ENCODE data around the gene SLC13A1. TPM values are rescaled to one million over a fixed set of nuclear protein-coding genes. Genes with fewer than 3 reads are reported as not detected.

Gene SLC13A1
- total RNA-seq, 1 experiment from 2014 or later: 0.04 TPM

DNA sequence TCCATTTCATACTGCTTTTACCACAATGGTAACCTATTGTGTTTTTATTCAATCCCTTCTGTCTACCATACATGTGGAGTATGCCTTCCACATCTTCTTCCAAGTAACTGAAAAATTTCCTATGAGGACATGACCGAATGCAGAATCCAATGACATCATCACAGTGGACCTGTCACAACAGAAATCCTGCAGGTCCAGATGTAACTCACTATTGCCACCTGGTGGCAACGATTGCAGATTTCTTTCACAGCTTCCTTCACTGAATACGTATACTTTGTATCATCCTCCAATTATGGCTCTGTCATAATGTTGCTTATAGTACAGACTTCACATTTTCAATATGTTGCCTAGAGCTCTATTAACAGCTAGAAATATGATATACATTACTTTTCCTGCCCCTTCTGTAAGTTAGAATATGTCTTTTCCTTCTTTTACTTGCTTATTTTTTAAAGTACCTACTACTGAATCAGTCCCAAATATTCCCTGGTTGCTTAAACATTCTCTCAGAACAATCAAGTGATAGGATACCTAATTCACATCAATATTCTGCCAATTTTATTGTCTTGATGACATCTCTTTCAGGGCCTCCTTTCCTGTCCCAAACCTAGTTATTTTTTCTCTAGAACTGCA, 45.4 kb downstream of the SLC13A1 start:
- no peaks in the 10 kb centered on the region for H3K27me3 Mint-ChIP-seq (ENCODE audit: low read depth)
- ATAC-seq: peak; percentile 83
- DNase-seq (ENCODE audit: low spot score): peak; percentile 77
- TF ChIP-seq, protein P1, sequence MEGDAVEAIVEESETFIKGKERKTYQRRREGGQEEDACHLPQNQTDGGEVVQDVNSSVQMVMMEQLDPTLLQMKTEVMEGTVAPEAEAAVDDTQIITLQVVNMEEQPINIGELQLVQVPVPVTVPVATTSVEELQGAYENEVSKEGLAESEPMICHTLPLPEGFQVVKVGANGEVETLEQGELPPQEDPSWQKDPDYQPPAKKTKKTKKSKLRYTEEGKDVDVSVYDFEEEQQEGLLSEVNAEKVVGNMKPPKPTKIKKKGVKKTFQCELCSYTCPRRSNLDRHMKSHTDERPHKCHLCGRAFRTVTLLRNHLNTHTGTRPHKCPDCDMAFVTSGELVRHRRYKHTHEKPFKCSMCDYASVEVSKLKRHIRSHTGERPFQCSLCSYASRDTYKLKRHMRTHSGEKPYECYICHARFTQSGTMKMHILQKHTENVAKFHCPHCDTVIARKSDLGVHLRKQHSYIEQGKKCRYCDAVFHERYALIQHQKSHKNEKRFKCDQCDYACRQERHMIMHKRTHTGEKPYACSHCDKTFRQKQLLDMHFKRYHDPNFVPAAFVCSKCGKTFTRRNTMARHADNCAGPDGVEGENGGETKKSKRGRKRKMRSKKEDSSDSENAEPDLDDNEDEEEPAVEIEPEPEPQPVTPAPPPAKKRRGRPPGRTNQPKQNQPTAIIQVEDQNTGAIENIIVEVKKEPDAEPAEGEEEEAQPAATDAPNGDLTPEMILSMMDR (IDR thresholded peaks at IDR 0.05): peak; percentile 75
- TF ChIP-seq, protein P2, sequence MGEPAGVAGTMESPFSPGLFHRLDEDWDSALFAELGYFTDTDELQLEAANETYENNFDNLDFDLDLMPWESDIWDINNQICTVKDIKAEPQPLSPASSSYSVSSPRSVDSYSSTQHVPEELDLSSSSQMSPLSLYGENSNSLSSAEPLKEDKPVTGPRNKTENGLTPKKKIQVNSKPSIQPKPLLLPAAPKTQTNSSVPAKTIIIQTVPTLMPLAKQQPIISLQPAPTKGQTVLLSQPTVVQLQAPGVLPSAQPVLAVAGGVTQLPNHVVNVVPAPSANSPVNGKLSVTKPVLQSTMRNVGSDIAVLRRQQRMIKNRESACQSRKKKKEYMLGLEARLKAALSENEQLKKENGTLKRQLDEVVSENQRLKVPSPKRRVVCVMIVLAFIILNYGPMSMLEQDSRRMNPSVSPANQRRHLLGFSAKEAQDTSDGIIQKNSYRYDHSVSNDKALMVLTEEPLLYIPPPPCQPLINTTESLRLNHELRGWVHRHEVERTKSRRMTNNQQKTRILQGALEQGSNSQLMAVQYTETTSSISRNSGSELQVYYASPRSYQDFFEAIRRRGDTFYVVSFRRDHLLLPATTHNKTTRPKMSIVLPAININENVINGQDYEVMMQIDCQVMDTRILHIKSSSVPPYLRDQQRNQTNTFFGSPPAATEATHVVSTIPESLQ (CRISPR knock-in tag; IDR thresholded peaks at IDR 0.05): no peak
- TF ChIP-seq, protein P3, sequence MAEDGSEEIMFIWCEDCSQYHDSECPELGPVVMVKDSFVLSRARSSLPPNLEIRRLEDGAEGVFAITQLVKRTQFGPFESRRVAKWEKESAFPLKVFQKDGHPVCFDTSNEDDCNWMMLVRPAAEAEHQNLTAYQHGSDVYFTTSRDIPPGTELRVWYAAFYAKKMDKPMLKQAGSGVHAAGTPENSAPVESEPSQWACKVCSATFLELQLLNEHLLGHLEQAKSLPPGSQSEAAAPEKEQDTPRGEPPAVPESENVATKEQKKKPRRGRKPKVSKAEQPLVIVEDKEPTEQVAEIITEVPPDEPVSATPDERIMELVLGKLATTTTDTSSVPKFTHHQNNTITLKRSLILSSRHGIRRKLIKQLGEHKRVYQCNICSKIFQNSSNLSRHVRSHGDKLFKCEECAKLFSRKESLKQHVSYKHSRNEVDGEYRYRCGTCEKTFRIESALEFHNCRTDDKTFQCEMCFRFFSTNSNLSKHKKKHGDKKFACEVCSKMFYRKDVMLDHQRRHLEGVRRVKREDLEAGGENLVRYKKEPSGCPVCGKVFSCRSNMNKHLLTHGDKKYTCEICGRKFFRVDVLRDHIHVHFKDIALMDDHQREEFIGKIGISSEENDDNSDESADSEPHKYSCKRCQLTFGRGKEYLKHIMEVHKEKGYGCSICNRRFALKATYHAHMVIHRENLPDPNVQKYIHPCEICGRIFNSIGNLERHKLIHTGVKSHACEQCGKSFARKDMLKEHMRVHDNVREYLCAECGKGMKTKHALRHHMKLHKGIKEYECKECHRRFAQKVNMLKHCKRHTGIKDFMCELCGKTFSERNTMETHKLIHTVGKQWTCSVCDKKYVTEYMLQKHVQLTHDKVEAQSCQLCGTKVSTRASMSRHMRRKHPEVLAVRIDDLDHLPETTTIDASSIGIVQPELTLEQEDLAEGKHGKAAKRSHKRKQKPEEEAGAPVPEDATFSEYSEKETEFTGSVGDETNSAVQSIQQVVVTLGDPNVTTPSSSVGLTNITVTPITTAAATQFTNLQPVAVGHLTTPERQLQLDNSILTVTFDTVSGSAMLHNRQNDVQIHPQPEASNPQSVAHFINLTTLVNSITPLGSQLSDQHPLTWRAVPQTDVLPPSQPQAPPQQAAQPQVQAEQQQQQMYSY (CRISPR knock-in tag; IDR thresholded peaks at IDR 0.05): no peak
- H3K4me3 Mint-ChIP-seq: no peak overlapping the region
- ChIA-PET POLR2A (no interaction called here), CTCF (interaction anchor here (0.6 to 3.0 kb wide), 16 partner anchors 9 to 1182 kb away, joined by 3 to 17 read pairs (median 4); no protein-coding TSS in a partner anchor)
- no peaks in the 10 kb centered on the region for H3K9me3 Mint-ChIP-seq
- no peaks in the 10 kb centered on the region for H3K4me1 Mint-ChIP-seq
- no peak overlapping the region for H3K27ac Mint-ChIP-seq
- H3K36me3 Mint-ChIP-seq: no peaks in the 10 kb centered on the region

DNA sequence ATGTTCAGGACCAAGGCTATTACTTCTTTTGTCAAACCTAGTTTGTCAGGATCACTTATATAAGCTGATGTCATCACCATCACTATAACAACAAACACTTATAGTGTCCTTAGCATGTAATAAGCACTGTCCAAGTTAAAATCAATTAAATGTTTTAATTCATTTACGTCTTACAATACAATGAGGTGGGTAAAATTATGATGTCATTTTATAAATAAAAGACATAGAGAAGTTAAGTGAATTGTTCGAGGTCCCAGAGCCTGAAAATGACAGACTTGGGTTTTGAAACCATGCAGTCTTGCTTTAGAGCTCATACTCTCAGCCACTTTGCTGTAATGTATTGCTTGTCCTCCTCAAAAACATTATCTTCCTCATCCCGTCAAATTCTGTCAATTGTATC, 48.3 kb downstream of the SLC13A1 start:
- no peaks in the 10 kb centered on the region for H3K27me3 Mint-ChIP-seq (ENCODE audit: low read depth)

More for the DNA sequence above, 48.3 kb downstream of the SLC13A1 start:
- no peaks in the 10 kb centered on the region for H3K36me3 Mint-ChIP-seq
- no peaks in the 10 kb centered on the region for H3K9me3 Mint-ChIP-seq
- H3K27ac Mint-ChIP-seq: no peak overlapping the region
- no peak for TF ChIP-seq ZNF423 (CRISPR knock-in tag; IDR thresholded peaks at IDR 0.05)
- no peak for TF ChIP-seq NR1H2 (CRISPR knock-in tag; IDR thresholded peaks at IDR 0.05)
- no peak for TF ChIP-seq ETV6 (CRISPR knock-in tag; IDR thresholded peaks at IDR 0.05)
- no peak for TF ChIP-seq CREB1 (CRISPR knock-in tag; IDR thresholded peaks at IDR 0.05)
- no peak for TF ChIP-seq SOX15 (CRISPR knock-in tag; IDR thresholded peaks at IDR 0.05)
- TF ChIP-seq ZNF396 (CRISPR knock-in tag; IDR thresholded peaks at IDR 0.05; ENCODE audit: borderline replicate concordance): no peak
- TF ChIP-seq, protein P4, sequence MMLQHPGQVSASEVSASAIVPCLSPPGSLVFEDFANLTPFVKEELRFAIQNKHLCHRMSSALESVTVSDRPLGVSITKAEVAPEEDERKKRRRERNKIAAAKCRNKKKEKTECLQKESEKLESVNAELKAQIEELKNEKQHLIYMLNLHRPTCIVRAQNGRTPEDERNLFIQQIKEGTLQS (CRISPR knock-in tag; conservative IDR thresholded peaks at IDR 0.05): no peak
- TF ChIP-seq, protein P5, sequence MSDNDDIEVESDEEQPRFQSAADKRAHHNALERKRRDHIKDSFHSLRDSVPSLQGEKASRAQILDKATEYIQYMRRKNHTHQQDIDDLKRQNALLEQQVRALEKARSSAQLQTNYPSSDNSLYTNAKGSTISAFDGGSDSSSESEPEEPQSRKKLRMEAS (CRISPR knock-in tag; IDR thresholded peaks at IDR 0.05): no peak
- no peak for TF ChIP-seq TEAD1 (CRISPR knock-in tag; IDR thresholded peaks at IDR 0.05)
- TF ChIP-seq ZNF232 (CRISPR knock-in tag; IDR thresholded peaks at IDR 0.05): no peak
- no peak for TF ChIP-seq NFATC4 (CRISPR knock-in tag; IDR thresholded peaks at IDR 0.05)
- TF ChIP-seq, protein P6, sequence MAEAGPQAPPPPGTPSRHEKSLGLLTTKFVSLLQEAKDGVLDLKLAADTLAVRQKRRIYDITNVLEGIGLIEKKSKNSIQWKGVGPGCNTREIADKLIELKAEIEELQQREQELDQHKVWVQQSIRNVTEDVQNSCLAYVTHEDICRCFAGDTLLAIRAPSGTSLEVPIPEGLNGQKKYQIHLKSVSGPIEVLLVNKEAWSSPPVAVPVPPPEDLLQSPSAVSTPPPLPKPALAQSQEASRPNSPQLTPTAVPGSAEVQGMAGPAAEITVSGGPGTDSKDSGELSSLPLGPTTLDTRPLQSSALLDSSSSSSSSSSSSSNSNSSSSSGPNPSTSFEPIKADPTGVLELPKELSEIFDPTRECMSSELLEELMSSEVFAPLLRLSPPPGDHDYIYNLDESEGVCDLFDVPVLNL (CRISPR knock-in tag; IDR thresholded peaks at IDR 0.05; ENCODE audit: borderline replicate concordance, low read depth): no peak
- TF ChIP-seq FOXK1 (CRISPR knock-in tag; IDR thresholded peaks at IDR 0.05): no peak
- TF ChIP-seq, protein P7, sequence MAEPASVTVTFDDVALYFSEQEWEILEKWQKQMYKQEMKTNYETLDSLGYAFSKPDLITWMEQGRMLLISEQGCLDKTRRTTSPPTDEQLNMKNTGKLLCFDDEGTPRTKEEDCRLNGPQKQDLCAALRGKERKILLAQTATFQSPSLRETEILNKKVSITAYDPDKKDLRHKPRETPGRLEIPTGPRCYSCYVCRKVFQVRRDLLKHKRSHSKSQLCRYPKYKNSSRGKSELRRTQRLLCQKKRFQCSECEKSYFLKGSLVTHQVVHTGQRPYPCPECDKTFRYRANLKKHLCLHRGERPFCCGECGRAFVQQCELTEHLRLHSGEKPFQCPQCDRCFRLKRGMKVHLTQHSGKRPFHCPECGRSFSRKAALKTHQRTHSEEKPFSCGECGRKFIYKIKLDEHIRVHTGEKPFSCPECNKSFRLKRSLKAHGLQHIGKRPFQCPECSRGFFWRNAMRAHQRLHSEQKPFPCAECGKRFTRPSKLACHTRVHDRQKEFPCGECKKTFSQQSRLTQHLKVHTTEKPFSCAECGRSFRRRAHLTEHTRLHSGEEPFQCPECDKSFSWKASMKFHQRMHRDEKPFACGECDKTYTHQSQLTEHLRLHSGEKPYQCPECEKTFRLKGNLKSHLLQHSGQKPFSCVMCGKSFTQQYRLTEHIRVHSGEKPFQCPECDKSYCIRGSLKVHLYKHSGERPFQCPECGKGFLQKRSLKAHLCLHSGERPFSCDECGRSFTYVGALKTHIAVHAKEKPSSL (CRISPR knock-in tag; conservative IDR thresholded peaks at IDR 0.05): no peak
- no peak for TF ChIP-seq ATF1 (CRISPR knock-in tag; IDR thresholded peaks at IDR 0.05)
- ChIA-PET CTCF (no interaction called here), POLR2A (no interaction called here)
- no peak overlapping the region for H3K4me3 Mint-ChIP-seq
- no peak for DNase-seq (ENCODE audit: low spot score)
- H3K4me1 Mint-ChIP-seq: no peaks in the 10 kb centered on the region
- no peak for ATAC-seq
